Inferior parietal cortex (tissue), 1 donor: ENCODE data around the gene BABAM2.

Experiments
- DNase-seq: peaks from one replicate; pipeline ENCODE4 v3.0.0-alpha.2; 2016; ENCODE audit errors: extremely low spot score

The BABAM2 gene

GRCh38 chr2:28343184-28343942 lies 452.8 kb downstream of the BABAM2 start:
- DNase-seq: no peak

DNA sequence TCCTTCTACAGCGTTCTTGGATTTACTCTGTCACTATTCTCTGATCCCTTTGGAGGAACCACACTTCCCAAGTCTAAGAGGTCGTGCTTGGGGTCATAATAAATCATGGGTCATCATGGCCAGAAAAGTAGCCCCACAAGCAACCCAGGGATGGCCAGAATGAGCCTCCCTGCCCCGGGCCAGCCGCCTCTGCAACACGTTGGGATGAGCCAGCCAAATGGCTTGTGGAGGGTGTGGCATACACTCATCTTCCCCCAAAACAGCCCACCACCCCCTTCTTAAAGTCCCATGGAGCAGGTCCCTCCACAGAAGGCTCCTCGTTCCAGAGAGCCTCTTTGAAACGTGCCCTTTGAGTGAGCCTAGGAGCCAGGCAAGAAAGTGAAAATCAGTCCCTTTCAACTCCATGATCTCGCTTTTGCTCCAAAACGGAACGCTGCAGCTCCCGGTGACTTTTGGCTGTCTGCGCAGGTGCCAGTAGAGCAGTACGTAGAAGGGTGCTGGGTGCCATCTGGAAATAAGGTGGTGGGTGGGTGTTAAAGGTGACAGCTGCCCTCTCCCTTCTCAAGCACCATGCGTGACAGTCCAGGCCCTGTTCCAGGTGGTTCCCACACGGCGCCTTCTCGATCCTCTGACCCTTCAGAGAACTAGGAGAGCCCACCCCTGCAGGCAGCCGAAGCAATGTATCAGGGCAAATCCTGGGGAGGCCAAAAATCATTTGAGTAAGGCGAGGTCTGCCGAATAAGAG lies 453.6 kb downstream of the BABAM2 start:
- DNase-seq: no peak

DNA sequence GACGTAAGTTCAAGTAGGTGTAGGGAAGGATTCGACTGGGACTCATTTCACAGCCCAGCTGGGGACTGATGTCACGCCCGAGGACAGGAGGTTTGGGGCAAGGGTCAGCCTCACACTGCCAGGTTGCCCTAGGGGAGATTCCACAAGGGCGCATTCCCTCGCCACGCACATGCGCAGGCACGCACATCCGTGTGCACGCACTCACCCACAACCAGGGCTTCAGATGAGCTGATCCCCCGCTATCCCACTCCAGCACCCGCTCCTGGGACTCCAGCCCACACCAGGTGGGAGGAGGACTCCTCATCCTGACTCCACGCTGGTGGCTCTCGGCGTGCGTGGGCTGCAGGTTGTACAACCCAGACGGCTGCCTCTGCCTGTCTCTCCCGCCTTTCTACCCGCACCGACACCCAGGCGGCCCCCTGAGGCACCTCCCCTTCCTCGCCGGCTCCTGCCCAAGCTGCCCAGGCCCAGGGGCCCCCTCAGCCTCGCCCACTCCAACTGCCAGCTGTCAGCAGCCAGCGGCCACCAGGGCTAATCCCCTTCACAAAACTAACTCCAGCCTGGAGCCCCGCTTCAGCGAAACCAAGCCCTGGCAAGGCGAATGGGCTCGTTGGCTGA lies 454.3 kb downstream of the BABAM2 start:
- no peak for DNase-seq

DNA sequence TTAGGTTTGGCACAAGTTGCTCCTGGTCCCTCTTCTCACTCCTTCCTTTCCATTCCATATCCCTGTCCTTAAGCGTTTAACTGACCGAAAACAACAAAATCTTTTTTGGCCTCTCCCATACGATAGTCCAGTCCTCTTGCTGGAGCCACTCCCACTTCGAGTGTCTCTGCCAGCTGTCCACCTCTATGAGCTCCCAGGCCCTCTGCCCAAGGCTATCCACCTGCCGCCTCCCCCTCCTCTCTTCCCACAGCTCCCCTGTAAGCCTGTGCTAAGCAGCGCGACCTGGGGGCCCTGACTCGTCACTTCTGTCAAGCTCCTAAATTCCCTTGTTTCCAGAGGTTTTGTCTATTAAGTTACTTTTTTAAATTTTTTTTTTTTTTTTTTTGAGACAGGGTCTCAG lies 455.1 kb downstream of the BABAM2 start:
- DNase-seq: no peak

DNA sequence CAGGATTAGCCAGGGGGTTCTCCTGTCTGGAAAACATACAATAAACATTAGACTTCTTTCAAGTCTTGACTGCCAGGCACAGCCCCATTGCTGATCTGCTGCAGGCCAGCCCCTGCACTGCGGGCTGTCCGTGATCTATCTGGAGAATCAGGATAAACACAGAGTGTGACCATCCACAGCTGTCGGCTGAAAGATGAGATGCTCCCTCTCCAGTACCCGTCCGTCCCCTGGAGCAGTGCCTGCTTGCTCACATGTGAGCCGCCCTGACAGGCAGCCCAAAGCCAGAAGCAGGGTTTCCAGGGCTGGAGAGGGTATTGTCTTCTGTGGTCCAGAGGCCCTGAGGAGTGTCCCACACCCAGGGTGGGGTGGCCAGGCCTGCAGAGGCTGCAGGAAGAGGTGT lies 456.1 kb downstream of the BABAM2 start:
- no peak for DNase-seq

- DNase-seq: no peak
Observed at GRCh38 chr2:28347193-28347592, 456.7 kb downstream of the BABAM2 start.

- no peak for DNase-seq
Observed at GRCh38 chr2:28347596-28347995, 457.1 kb downstream of the BABAM2 start.

- no peak for DNase-seq
Observed at GRCh38 chr2:28348149-28348567, 457.6 kb downstream of the BABAM2 start.

GRCh38 chr2:28348921-28349320 lies 458.4 kb downstream of the BABAM2 start:
- DNase-seq: no peak

DNA sequence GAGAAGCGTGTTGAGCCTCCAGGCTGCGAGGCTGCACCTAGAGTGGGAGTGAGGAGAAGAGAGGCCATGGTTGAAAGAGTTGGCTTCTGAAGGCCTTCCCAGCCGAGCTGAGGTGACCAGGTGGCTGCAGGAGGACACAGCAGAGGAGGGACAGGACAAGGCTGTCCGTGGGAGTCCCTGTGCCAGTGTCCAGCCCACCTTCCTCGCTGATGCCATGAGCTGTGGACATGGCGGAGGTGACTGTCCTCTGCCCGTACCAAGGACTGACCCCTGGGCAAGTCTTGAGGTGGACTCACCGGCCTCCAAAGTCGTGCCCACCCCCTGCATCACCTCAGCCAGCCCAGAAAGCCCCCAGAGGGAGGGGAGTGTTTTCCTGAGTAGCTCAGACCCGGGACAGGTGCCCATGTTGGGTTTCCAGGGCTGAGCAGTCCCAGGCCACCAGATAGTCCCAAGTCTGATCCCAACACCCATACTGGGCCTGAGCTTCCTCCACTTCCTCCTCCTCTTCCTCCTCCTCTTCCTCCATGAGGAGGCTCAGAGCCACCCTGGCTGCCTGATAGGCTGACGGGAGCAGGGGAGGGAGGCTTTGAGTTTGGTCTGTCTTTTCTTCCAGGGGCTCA lies 459.1 kb downstream of the BABAM2 start:
- no peak for DNase-seq

DNA sequence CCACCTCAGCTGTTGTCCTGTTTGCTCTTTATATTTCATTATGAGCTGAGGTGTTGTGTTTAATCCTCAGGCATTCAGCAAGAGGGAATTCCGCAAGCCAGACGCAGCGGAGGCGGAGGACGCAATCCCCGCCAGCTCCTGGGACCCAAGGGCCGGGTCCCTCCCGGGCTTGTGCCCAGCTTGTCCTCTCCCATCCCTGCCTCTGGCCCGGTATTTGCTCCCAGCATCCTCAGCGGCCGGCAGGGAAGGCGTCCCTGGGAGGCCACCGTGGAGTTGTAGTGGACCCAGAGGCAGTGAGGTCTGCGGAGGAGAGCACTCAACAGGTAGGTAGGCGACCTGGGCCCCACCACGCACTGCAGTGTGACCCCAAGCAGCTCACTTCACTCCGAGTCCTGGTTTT lies 459.7 kb downstream of the BABAM2 start:
- DNase-seq: no peak

DNA sequence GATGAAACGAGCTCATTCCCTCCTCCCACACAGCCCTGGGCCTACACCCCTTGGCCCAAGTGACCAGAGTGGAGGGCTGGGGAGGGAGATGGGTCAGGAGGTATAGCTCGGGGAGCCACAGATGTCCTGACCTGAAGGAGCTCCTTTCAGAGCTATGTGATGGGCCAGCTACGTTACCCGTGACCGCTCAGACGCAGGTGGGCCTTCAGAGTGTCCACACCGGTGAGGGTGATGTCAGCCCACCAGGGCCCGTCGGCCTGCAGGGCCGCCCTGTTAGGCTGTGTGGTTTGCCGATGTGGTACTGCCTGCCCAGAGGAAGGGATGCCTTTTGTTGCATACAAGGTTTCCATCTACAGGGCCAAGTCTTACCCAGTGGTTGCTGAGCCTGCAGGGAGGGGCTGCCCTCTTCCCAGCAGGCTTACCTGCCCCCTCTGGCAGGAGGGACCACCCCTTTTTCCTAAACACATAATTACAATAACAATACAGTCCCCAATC lies 460.3 kb downstream of the BABAM2 start:
- DNase-seq: no peak

GRCh38 chr2:28351621-28352020 lies 461.1 kb downstream of the BABAM2 start:
- DNase-seq: no peak

- no peak for DNase-seq
Observed at GRCh38 chr2:28352104-28352503, 461.6 kb downstream of the BABAM2 start.

DNA sequence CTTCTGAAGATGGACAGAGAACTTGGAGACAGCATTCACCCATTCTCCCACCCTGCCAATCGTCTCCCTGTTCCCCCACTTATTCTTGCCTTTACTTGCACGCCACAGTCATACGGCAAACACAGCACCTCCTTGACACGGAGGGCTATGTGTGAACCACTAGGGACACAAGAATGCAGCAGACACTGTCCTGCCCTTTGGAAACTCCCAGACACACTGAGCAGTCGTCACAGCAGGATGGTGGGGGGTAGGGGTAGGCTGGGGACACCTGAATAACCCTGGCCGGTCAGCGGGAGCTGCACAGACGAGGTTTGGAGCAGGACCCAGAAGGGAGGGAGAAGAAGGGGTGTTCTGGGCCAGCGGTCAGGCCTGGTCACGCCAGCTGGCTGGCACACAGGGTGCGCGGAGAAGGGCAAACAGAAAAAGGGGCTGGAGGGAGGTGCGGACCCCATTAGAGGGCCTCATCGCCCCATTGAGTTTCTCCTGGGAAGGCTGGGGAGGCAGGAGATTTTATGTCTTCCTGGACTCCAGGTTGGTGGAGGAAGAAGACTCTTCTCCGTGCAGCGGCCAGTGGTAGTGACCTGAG lies 462.2 kb downstream of the BABAM2 start:
- no peak for DNase-seq

- DNase-seq: no peak
Observed at GRCh38 chr2:28354920-28355520, 464.5 kb downstream of the BABAM2 start.

- DNase-seq: peak; percentile 15
Observed at GRCh38 chr2:28355521-28356094, 465.1 kb downstream of the BABAM2 start.

GRCh38 chr2:28356095-28356911 lies 465.8 kb downstream of the BABAM2 start:
- peak; percentile 35 for DNase-seq

- DNase-seq: no peak
Observed at GRCh38 chr2:28357055-28357454, 466.5 kb downstream of the BABAM2 start.
